Stimulated activated CD8-positive, alpha-beta memory T cell treated with anti-CD3 and anti-CD28 coated beads, Interleukin-12 subunit alpha, Interleukin-12 subunit beta, amount 100 ng/mL, for 24 hours (primary cell): ENCODE data around the gene MUSK.
"Not testable (repeated sequence)": the region's sequence is repeated elsewhere in the genome, so short reads cannot be mapped to it uniquely, and the experiment has no call there.

Experiments used
- DNase-seq: peaks from one replicate; pipeline ENCODE4 v3.0.0-alpha.2; 2020; ENCODE audit errors: extremely low read depth

MUSK gene

GRCh38 chr9:110762783-110763182 lies 94.2 kb downstream of the MUSK start:
- DNase-seq, result no peak

GRCh38 chr9:110763568-110763967 lies 95.0 kb downstream of the MUSK start:
- DNase-seq, result no peak

GRCh38 chr9:110764006-110764405 lies 95.4 kb downstream of the MUSK start:
- DNase-seq, result no peak

GRCh38 chr9:110765926-110766325 lies 97.3 kb downstream of the MUSK start:
- no peak for DNase-seq

- no peak for DNase-seq
Measured at GRCh38 chr9:110767559-110768063, 99.0 kb downstream of the MUSK start.

- no peak for DNase-seq
Measured at GRCh38 chr9:110768886-110769285, 100.3 kb downstream of the MUSK start.

GRCh38 chr9:110769667-110770066 lies 101.1 kb downstream of the MUSK start:
- DNase-seq, result no peak

- DNase-seq, result no peak
Measured at GRCh38 chr9:110775724-110776123, 107.1 kb downstream of the MUSK start.

- DNase-seq, result no peak
Measured at GRCh38 chr9:110776221-110776620, 107.6 kb downstream of the MUSK start.

GRCh38 chr9:110777196-110777875 lies 108.7 kb downstream of the MUSK start:
- DNase-seq, result no peak

GRCh38 chr9:110777876-110778215 lies 109.3 kb downstream of the MUSK start:
- DNase-seq, result no peak

- no peak for DNase-seq
Measured at GRCh38 chr9:110782701-110783100, 114.1 kb downstream of the MUSK start.

GRCh38 chr9:110784309-110784708 lies 115.7 kb downstream of the MUSK start:
- DNase-seq, result no peak

- DNase-seq, result no peak
Measured at GRCh38 chr9:110785166-110785565, 116.6 kb downstream of the MUSK start.

- DNase-seq, result not testable (repeated sequence)
Measured at GRCh38 chr9:110788396-110788795, 119.8 kb downstream of the MUSK start.

GRCh38 chr9:110788871-110789270 lies 120.3 kb downstream of the MUSK start:
- no peak for DNase-seq

- no peak for DNase-seq
Measured at GRCh38 chr9:110797611-110798010, 129.0 kb downstream of the MUSK start.

- DNase-seq, result no peak
Measured at GRCh38 chr9:110799396-110799795, 130.8 kb downstream of the MUSK start.

GRCh38 chr9:110801426-110801825 lies 132.8 kb downstream of the MUSK start:
- no peak for DNase-seq

- DNase-seq, result no peak
Measured at GRCh38 chr9:110802416-110803035, 133.9 kb downstream of the MUSK start.

- no peak for DNase-seq
Measured at GRCh38 chr9:110807956-110808598, 139.5 kb downstream of the MUSK start.

- no peak for DNase-seq
Measured at GRCh38 chr9:110808599-110808980, 140.0 kb downstream of the MUSK start.

- no peak for DNase-seq
Measured at GRCh38 chr9:110809038-110809595, 140.5 kb downstream of the MUSK start.
